Heart right ventricle (tissue), 16 donors: ENCODE data around the gene AP5Z1. TPM values are rescaled to one million over a fixed set of nuclear protein-coding genes. Genes with fewer than 3 reads are reported as not detected.

Experiments used
- ATAC-seq, 8 donors: fragments of 200-7000 bp; cut with Tn5 transposase; one replicate each; pipeline ENCODE4 v1.9.1; 2020; ENCODE audit warnings: mild to moderate bottlenecking in 8 of 8, moderate library complexity in 8 of 8, moderate number of reproducible peaks in 1 of 8
- DNase-seq, 2 donors: peaks; one replicate each; pipeline ENCODE4 v3.0.0-alpha.2; 2020
- H3K27ac ChIP-seq, 10 donors: fragments of 200-600 bp; sonication (generic) in 2 of 10; one replicate each; pipeline versions ENCODE4 v1.5.0 to v1.8.0; 2020 to 2022; ENCODE audit warnings: mild to moderate bottlenecking in 3 of 10
- H3K27me3 ChIP-seq, 7 donors: fragments of 200-600 bp; one replicate each; pipeline ENCODE4 v1.8.0; 2021 to 2022; ENCODE audit warnings: mild to moderate bottlenecking in 2 of 7
- H3K36me3 ChIP-seq, 9 donors: fragments of 200-600 bp; sonication (generic) in 1 of 9; one replicate each; pipeline versions ENCODE4 v1.5.0 to v1.8.0; 2020 to 2022; ENCODE audit warnings: mild to moderate bottlenecking in 2 of 9
- H3K4me1 ChIP-seq, 9 donors: fragments of 200-600 bp; sonication (generic) in 1 of 9; one replicate each; pipeline versions ENCODE4 v1.5.0 to v1.8.0; 2020 to 2022; ENCODE audit warnings: mild to moderate bottlenecking in 4 of 9
- H3K4me3 ChIP-seq, 10 donors: fragments of 200-600 bp; sonication (generic) in 2 of 10; one replicate each; pipeline versions ENCODE4 v1.5.0 to v1.8.0; 2020 to 2022; ENCODE audit warnings: mild to moderate bottlenecking in 7 of 10, moderate library complexity in 2 of 10
- H3K9me3 ChIP-seq, 11 donors: fragments of 200-600 bp in 10 of 11; sonication (generic) in 2 of 11; one replicate each; pipeline versions ENCODE4 v1.5.0 to v1.8.0; 2013 to 2022; ENCODE audit warnings: mild to moderate bottlenecking in 2 of 11, control low read depth in 1 of 11, moderate library complexity in 1 of 11
- CTCF ChIP-seq, 9 donors: fragments of 200-600 bp; sonication (generic) in 2 of 9; IDR thresholded peaks; one replicate each; pipeline versions ENCODE4 v1.5.0 to v1.8.0; 2021 to 2022; ENCODE audit warnings: antibody characterized with exemption in 9 of 9, mild to moderate bottlenecking in 5 of 9, moderate library complexity in 1 of 9
- WGBS, 2 donors: extraction: QIAGEN DNeasy Blood & Tissue Kit; methylation state at CpG; one replicate each; pipeline ENCODE4 v1.1.7; 2013; ENCODE audit warnings: inconsistent platforms in 1 of 2; 5-methylcytosine and 5-hydroxymethylcytosine counted together
- intact Hi-C, 10 donors: fragments of 100-400 bp; cut with DNase I; formaldehyde crosslinking; loops; one replicate each; pipeline versions ENCODE4 v1.11.1 to v1.14.2; 2022
- long read RNA-seq, 3 donors: library from polyadenylated mRNA; unstranded; transcript quantifications; one replicate each; pipeline ENCODE4 v2.0.0, GENCODE V29; 2020 to 2021
- polyA plus RNA-seq, 2 donors: library from polyadenylated mRNA; stranded (reverse); fragments of 200-250 nt; gene quantifications; one replicate each; pipeline ENCODE4 v1.2.3, GENCODE V29; 2013
- total RNA-seq, 10 donors: library from RNA; stranded (reverse); fragmentation: NEBNext Ultra II Directional in 3 of 10; extraction: Animal tissue kit (Norgen Biotek cat#: 25700) in 3 of 10; gene quantifications; one replicate each; pipeline versions ENCODE4 v1.2.1 to v1.2.4, GENCODE V29; 2021 to 2023
- donor health status: Arrhythmogenic right ventricular cardiomyopathy.
- donor health status: ischemic (EF 13 %, LVEDD 7.1; RV severe dilation, severe dysfunction).
- donor health status: healthy with polysubstance abuse.
- donor health status: DM: no; HTN: yes; CAD: no.
- donor health status: DM: no; HTN: no; CAD: no.
- donor health status: ischemic (EF 25% LVEDD 6.9; RV normal size, moderate dysfunction).
- donor health status: ischemic (EF 25% LVEDD 5.7; RV mildly dilated, moderate dysfunction).
- donor health status: healthy.
- donor health status: DM: yes; HTN: yes; CAD: no.
- donor health status: Ischemic cardiomyopathy.
- donor health status: ischemic (EF 35%, LVEDD 5.7; RV mildly dilated, moderate dysfunction).
- donor health status: nonischemic (EF 11% LVEDD 7.7; RV severe dilation, severe dysfunction).
- donor health status: DM: yes; HTN: yes; CAD: no.
- donor health status: PGD.
- donor health status: ischemic (EF 29% LVEDD 5.4; RV normal size, mild dysfunction).
- donor health status: nonischemic (EF 23%, LVEDD 6.1; RV moderate dilation, normal function).

The AP5Z1 gene, protein sequence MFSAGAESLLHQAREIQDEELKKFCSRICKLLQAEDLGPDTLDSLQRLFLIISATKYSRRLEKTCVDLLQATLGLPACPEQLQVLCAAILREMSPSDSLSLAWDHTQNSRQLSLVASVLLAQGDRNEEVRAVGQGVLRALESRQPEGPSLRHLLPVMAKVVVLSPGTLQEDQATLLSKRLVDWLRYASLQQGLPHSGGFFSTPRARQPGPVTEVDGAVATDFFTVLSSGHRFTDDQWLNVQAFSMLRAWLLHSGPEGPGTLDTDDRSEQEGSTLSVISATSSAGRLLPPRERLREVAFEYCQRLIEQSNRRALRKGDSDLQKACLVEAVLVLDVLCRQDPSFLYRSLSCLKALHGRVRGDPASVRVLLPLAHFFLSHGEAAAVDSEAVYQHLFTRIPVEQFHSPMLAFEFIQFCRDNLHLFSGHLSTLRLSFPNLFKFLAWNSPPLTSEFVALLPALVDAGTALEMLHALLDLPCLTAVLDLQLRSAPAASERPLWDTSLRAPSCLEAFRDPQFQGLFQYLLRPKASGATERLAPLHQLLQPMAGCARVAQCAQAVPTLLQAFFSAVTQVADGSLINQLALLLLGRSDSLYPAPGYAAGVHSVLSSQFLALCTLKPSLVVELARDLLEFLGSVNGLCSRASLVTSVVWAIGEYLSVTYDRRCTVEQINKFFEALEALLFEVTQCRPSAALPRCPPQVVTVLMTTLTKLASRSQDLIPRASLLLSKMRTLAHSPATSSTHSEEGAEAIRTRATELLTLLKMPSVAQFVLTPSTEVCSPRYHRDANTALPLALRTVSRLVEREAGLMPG
- total RNA-seq (10 to 100 TPM in 7 of 10 donors, 1 to 10 TPM in 3; 8.5 to 16.7 (median 12.4) TPM), polyA plus RNA-seq (10 to 100 TPM; 20.0 to 30.9 TPM)
- long read RNA-seq, donor 1, transcript AP5Z1-201 (17 exons, 2,889 nt): major isoform, 10 of 22 reads
- long read RNA-seq, donor 1, partial matches to known transcripts: 5 of 22 reads
- long read RNA-seq, donor 1, other reads (novel, unspliced or antisense): 5 of 22 reads
- long read RNA-seq, donor 2, transcript AP5Z1-201 (17 exons, 2,889 nt): major isoform, 7 of 23 reads
- long read RNA-seq, donor 2, partial matches to known transcripts: 5 of 23 reads
- long read RNA-seq, donor 2, other reads (novel, unspliced or antisense): 7 of 23 reads
- long read RNA-seq, donor 3, transcript AP5Z1-201 (17 exons, 2,889 nt): major isoform, 10 of 33 reads
- long read RNA-seq, donor 3, partial matches to known transcripts: 11 of 33 reads
- long read RNA-seq, donor 3, other reads (novel, unspliced or antisense): 5 of 33 reads

- H3K27ac ChIP-seq: peak within 1 kb of the TSS; percentile 78 to 97 (median 94)
- H3K4me1 ChIP-seq: peaks cover 4 to 51% (median 32%) of the 10 kb centered on the region in 9 donors
- ATAC-seq: peak; percentile 96 to 98 (median 98)
- no peak for TF ChIP-seq CTCF (IDR thresholded peaks at IDR 0.05)
- 0% methylated on average over 55 of the region's 55 CpGs for WGBS, 2 donors
- intact Hi-C loops: no loop called here
- H3K36me3 ChIP-seq: peaks cover 0 to 24% (median 0%) of the 10 kb centered on the region in 9 donors
- peak; percentile 96 to 97 for DNase-seq
- H3K27me3 ChIP-seq: no peaks in the 10 kb centered on the region
- peak within 1 kb of the TSS; percentile 62 to 100 (median 97) for H3K4me3 ChIP-seq
- no peaks in the 10 kb centered on the region for H3K9me3 ChIP-seq
Measured at GRCh38 chr7:4775250-4775847, at the start of gene AP5Z1. Gene AP5Z1, plus strand, starts transcription at chr7:4775623. Its CDS starts 93 bp downstream, at chr7:4775716.

GRCh38 chr7:4725850-4726450 is 49.5 kb upstream of the AP5Z1 start:
- H3K36me3 ChIP-seq: peaks cover 0 to 43% (median 0%) of the 10 kb centered on the region in 9 donors
- no peaks in the 10 kb centered on the region for H3K27me3 ChIP-seq
- no peaks in the 10 kb centered on the region for H3K9me3 ChIP-seq
- WGBS, 2 donors: 29 to 34% methylated on average over 15 of the region's 15 CpGs
- peak overlapping the region; percentile 68 to 97 (median 91) for H3K27ac ChIP-seq
- no peak for TF ChIP-seq CTCF (IDR thresholded peaks at IDR 0.05)
- peak in 4 of 8 donors; percentile 2 to 17 (median 15) for ATAC-seq
- DNase-seq: no peak
- H3K4me1 ChIP-seq: peaks cover 9 to 97% (median 61%) of the 10 kb centered on the region in 9 donors
- intact Hi-C loops: no loop called here
- H3K4me3 ChIP-seq: peak overlapping the region in 9 of 10 donors; percentile 25 to 62 (median 53)

DNA sequence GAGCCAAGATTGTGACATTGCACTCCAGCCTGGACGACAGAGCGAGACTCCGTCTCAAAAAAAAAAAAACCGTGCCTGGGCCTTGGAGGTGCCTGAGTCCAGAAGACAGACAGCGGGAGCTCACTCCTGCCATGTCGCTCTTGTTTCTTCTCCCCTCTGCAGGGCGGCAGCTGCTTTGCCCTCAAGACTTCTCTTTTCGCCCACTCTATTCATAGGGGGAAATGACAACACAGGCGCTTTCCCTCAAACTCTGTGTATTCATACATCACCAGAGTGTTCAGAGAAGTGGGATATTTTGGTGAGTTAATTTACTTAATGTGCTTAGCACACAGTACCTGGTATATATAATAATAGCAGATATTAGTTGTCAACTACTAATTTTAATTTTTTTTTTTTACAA is 48.9 kb upstream of the AP5Z1 start:
- 87 to 92% methylated on average over 9 of the region's 9 CpGs for WGBS, 2 donors
- no peak for TF ChIP-seq CTCF (IDR thresholded peaks at IDR 0.05)
- no peaks in the 10 kb centered on the region for H3K27me3 ChIP-seq
- H3K4me3 ChIP-seq: peak overlapping the region in 1 of 10 donors; percentile 62
- intact Hi-C loops: no loop called here
- no peaks in the 10 kb centered on the region for H3K9me3 ChIP-seq
- H3K4me1 ChIP-seq: peaks cover 9 to 97% (median 60%) of the 10 kb centered on the region in 9 donors
- peaks cover 0 to 43% (median 0%) of the 10 kb centered on the region in 9 donors for H3K36me3 ChIP-seq
- no peak for DNase-seq
- peak overlapping the region in 9 of 10 donors; percentile 81 to 97 (median 93) for H3K27ac ChIP-seq
- ATAC-seq: no peak
